Fibroblast of lung (primary cell): Measurements from ENCODE around the gene SPACDR. TPM values are rescaled to one million over a fixed set of nuclear protein-coding genes. Genes with fewer than 3 reads are reported as not detected.
"Not testable (repeated sequence)": the region's sequence is repeated elsewhere in the genome, so short reads cannot be mapped to it uniquely, and the experiment has no call there.

Experiments
- DNase-seq, 2 donors: peaks; one replicate each; pipeline versions ENCODE4 v3.0.0 to v3.0.0-alpha.2; 2010; ENCODE audit warnings: low read depth in 2 of 2
- H2AFZ ChIP-seq: 2 replicates; pipeline ENCODE4 v1.5.1; 2012; ENCODE audit warnings: low read length, control low read depth, inconsistent platforms
- H3K27ac ChIP-seq: 2 replicates; pipeline ENCODE4 v1.5.1; 2011; ENCODE audit warnings: low read length, control low read depth; ENCODE audit not compliant: insufficient read depth
- H3K27me3 ChIP-seq: 2 replicates; pipeline ENCODE4 v1.5.1; 2011; ENCODE audit warnings: mild to moderate bottlenecking, low read length; ENCODE audit not compliant: control insufficient read depth, insufficient read depth
- H3K36me3 ChIP-seq: 2 replicates; pipeline ENCODE4 v1.5.1; 2011; ENCODE audit warnings: low read length; ENCODE audit not compliant: control insufficient read depth, insufficient read depth
- H3K4me1 ChIP-seq: 2 replicates; pipeline ENCODE4 v1.5.1; 2011; ENCODE audit warnings: low read length; ENCODE audit not compliant: control insufficient read depth, insufficient read depth; ENCODE audit errors: extremely low read depth
- H3K4me2 ChIP-seq: 2 replicates; pipeline ENCODE4 v1.5.1; 2011; ENCODE audit warnings: low read length, control low read depth; ENCODE audit not compliant: insufficient read depth; ENCODE audit errors: extremely low read depth
- H3K4me3 ChIP-seq, 4 experiments: fragments of 200-600 bp in 1 of 4; sonication (generic) in 1 of 4; replicated peaks in 1 of 4; 2 replicates each; pipeline ENCODE4 v1.5.1; 2011 to 2016; ENCODE audit warnings: low read length in 4 of 4, low read depth in 3 of 4, mild to moderate bottlenecking in 3 of 4, control low read depth in 2 of 4, inconsistent platforms in 1 of 4, mixed read lengths in 1 of 4; ENCODE audit not compliant: insufficient read depth in 1 of 4; ENCODE audit errors: control extremely low read depth in 1 of 4
- H3K79me2 ChIP-seq: 2 replicates; pipeline ENCODE4 v1.5.1; 2012; ENCODE audit warnings: mild to moderate bottlenecking, low read length, inconsistent platforms; ENCODE audit not compliant: control insufficient read depth, insufficient read depth
- H3K9ac ChIP-seq: 2 replicates; pipeline ENCODE4 v1.5.1; 2011; ENCODE audit warnings: mild to moderate bottlenecking, low read length, control low read depth; ENCODE audit not compliant: insufficient read depth
- H3K9me3 ChIP-seq: 2 replicates; pipeline ENCODE4 v1.5.1; 2012; ENCODE audit warnings: low read depth, low read length; ENCODE audit not compliant: control insufficient read depth, insufficient read depth
- H4K20me1 ChIP-seq: 2 replicates; pipeline ENCODE4 v1.5.1; 2011; ENCODE audit warnings: low read length; ENCODE audit not compliant: control insufficient read depth, insufficient read depth; ENCODE audit errors: extremely low read depth
- CTCF ChIP-seq, 2 donors: IDR thresholded peaks in 1 of 2; conservative IDR thresholded peaks in 1 of 2; 1 replicate in 1 of 2; 2 replicates in 1 of 2; pipeline ENCODE4 v1.5.1; 2011 to 2012; ENCODE audit warnings: low read length in 2 of 2, control low read depth in 1 of 2, inconsistent platforms in 1 of 2, low read depth in 1 of 2, mild to moderate bottlenecking in 1 of 2
- EZH2 ChIP-seq: IDR thresholded peaks from 2 replicates; pipeline ENCODE4 v1.5.1; 2012; ENCODE audit warnings: low read length, control low read depth, mild to moderate bottlenecking; ENCODE audit errors: missing control alignments
- polyA plus RNA-seq, 2 donors: library from polyadenylated mRNA; depleted of rRNA in 1 of 2; stranded (reverse) in 1 of 2; unstranded in 1 of 2; fragments of >200 nt; gene quantifications; 2 replicates each; pipeline ENCODE4 v1.2.1, GENCODE V29; 2011 to 2012; ENCODE audit warnings: missing spikeins in 1 of 2
- total RNA-seq: library from RNA; depleted of rRNA; stranded (reverse); fragments of >200 nt; gene quantifications from 2 replicates; pipeline ENCODE4 v1.2.1, GENCODE V29; 2014

Gene SPACDR
- total and polyA plus RNA-seq, 2 donors (not counting 1 experiment from before 2014, with no cell fraction given): 0.25 to 0.50 TPM

GRCh38 chr7:100441641-100442535, 22.2 kb downstream of the SPACDR start:
- Histone ChIP-seq H3K4me3 (no peak overlapping the region), H3K79me2 (no peaks in the 10 kb centered on the region), H3K27ac (no peak overlapping the region), H3K4me1 (peaks cover 22% of the 10 kb centered on the region), H3K27me3 (no peaks in the 10 kb centered on the region), H4K20me1 (no peaks in the 10 kb centered on the region), H3K36me3 (no peaks in the 10 kb centered on the region), H3K4me2 (no peak overlapping the region), H3K9me3 (no peaks in the 10 kb centered on the region), H2AFZ (no peak overlapping the region), H3K9ac (no peak overlapping the region)
- no peak for TF ChIP-seq CTCF (conservative IDR thresholded peaks at IDR 0.05 in 1 of 2, IDR thresholded peaks at IDR 0.05 in 1 of 2; ENCODE audit: low read depth in 1 of 2, low read length in 2 of 2)
- no peak for TF ChIP-seq EZH2
- no peak for DNase-seq

GRCh38 chr7:100439244-100439643, 24.8 kb downstream of the SPACDR start:
- not testable (repeated sequence) for H3K4me3 ChIP-seq, H3K27me3 ChIP-seq, H3K9me3 ChIP-seq, H3K4me2 ChIP-seq, H3K36me3 ChIP-seq, H3K9ac ChIP-seq, DNase-seq, H4K20me1 ChIP-seq, H2AFZ ChIP-seq
- Histone ChIP-seq H3K27ac (peak overlapping the region; percentile 70), H3K79me2 (peaks cover 15% of the 10 kb centered on the region), H3K4me1 (peaks cover 11% of the 10 kb centered on the region)

GRCh38 chr7:100438731-100439130, 25.3 kb downstream of the SPACDR start:
- peak overlapping the region; percentile 70 for H3K27ac ChIP-seq

GRCh38 chr7:100438172-100438571, 25.9 kb downstream of the SPACDR start:
- no peaks in the 10 kb centered on the region for H3K9me3 ChIP-seq
- no peak overlapping the region for H3K4me3 ChIP-seq
- peaks cover 25% of the 10 kb centered on the region for H3K79me2 ChIP-seq
- no peak overlapping the region for H2AFZ ChIP-seq
- H3K27ac ChIP-seq: no peak overlapping the region
- TF ChIP-seq CTCF (conservative IDR thresholded peaks at IDR 0.05 in 1 of 2, IDR thresholded peaks at IDR 0.05 in 1 of 2; ENCODE audit: low read depth in 1 of 2, low read length in 2 of 2) (no peak), EZH2 (no peak)
- H3K4me1 ChIP-seq: peaks cover 8% of the 10 kb centered on the region
- no peak overlapping the region for H3K9ac ChIP-seq
- H3K36me3 ChIP-seq: peaks cover 9% of the 10 kb centered on the region
- DNase-seq: no peak
- no peaks in the 10 kb centered on the region for H4K20me1 ChIP-seq
- no peaks in the 10 kb centered on the region for H3K27me3 ChIP-seq
- H3K4me2 ChIP-seq: no peak overlapping the region

More at GRCh38 chr7:100438731-100439130, 25.3 kb downstream of the SPACDR start:
- not testable (repeated sequence) for H4K20me1 ChIP-seq, H3K9ac ChIP-seq, H3K4me1 ChIP-seq, H3K36me3 ChIP-seq, H3K27me3 ChIP-seq, H2AFZ ChIP-seq, H3K9me3 ChIP-seq, H3K4me2 ChIP-seq, DNase-seq, H3K4me3 ChIP-seq
- peaks cover 21% of the 10 kb centered on the region for H3K79me2 ChIP-seq
